GM18502 (cell line): ENCODE data around the gene CBX2.

Source experiments
- ATAC-seq: cut with Tn5 transposase; IDR thresholded peaks from one replicate; pipeline ENCODE4 v1.9.1; 2021; ENCODE audit warnings: mild to moderate bottlenecking; ENCODE audit not compliant: unreplicated experiment, poor library complexity

Gene CBX2

GRCh38 chr17:79822583-79823124 is 44.7 kb downstream of the CBX2 start:
- no peak for ATAC-seq

GRCh38 chr17:79824234-79824633 is 46.3 kb downstream of the CBX2 start:
- ATAC-seq, result no peak

DNA sequence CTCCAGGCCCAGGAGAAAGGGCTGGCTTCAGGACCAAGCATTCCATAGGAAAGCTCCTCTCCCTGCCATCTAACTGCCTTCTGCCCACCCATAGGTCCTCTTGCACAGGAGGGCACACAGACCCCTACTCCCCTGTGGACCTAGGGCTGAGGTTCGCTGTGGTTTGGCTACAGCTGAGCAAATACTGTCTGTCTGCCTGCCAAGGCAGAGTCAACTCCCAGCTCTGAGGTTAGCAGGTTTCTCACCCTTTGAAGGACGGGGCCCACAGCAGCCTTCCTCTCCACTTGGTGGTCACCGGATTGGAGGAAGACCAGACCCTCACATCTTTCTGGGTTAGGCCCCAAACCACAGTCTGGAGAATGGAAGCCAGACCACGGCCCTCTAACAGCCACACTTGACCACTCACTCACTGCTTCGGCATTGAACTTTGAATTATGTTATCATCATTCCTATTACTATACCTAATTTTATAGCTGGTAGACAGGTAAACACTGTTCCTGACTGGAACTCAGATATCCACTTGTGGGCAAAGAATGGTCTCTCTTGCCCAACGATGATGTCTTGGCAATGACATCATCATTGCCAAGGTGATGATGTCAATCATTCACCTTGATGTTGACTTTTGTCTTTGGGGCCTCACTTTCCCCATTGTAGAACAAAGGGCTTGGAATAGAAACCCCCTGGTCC is 47.1 kb downstream of the CBX2 start:
- no peak for ATAC-seq

DNA sequence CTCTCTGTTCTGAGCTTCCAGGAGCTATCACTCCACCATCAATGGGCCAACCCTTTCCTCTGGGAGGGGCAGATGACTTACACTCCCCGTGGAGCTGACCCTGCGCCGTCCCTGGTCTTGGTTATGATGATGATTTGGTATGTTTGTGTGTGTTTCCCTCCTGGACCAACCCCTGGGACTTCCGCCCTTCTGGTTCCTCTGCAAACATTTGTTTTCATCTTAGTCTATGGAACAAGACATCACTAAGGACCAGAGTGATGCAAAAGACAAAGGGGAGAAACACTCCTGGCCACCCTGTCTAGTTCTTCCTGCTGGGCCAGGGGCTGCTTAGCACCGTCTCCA is 47.6 kb downstream of the CBX2 start:
- ATAC-seq, result no peak

- no peak for ATAC-seq
Observed at GRCh38 chr17:79826204-79826680, 48.3 kb downstream of the CBX2 start.

- ATAC-seq, result no peak
Observed at GRCh38 chr17:79826841-79827578, 49.1 kb downstream of the CBX2 start.

GRCh38 chr17:79829004-79829403 is 51.1 kb downstream of the CBX2 start:
- no peak for ATAC-seq

GRCh38 chr17:79829457-79829856 is 51.5 kb downstream of the CBX2 start:
- ATAC-seq, result no peak

DNA sequence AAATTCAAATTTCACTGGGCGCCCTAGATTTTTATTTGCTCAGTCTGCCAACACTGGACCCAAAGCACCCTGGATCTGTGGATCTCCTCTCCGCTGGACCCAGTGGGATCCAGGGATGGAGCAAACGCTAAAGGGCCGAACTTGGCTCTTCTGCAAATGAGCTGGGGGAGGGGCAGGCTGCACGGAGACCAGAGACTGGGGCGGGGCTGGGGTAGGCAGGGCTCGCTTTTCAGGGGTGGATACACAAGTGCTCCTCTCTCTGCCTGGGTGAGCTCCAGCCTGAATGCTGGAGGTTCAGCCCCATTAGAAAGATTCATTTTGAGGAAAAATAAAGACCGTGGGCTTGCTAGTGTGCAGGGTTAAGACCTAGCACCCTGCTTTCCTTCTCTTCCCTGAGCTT is 52.4 kb downstream of the CBX2 start:
- ATAC-seq, result no peak

DNA sequence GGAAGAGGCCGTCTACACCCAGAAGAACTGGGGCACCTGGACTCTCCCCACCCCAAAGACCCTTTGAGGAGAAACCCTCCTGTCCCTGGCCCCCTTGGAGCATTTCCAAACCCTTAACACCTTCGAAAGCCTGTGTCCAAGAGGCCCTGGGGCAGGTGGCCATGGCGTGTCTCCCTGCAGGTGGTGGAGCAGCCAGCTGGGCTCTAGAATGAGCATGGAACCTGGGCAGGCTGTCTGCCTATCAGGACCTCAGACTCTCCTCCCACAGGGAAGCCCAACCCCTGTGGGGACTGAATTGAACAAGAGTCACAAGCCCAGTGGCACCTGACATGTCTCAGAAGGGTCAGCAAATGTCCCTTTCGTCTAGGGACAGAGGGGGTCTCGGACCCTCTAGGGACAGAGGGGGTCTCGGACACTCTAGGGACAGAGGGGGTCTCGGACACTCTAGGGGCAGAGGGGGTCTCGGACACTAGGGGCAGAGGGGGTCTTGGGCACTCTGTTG is 52.9 kb downstream of the CBX2 start:
- ATAC-seq, result no peak

GRCh38 chr17:79831265-79832217 is 53.6 kb downstream of the CBX2 start:
- no peak for ATAC-seq

DNA sequence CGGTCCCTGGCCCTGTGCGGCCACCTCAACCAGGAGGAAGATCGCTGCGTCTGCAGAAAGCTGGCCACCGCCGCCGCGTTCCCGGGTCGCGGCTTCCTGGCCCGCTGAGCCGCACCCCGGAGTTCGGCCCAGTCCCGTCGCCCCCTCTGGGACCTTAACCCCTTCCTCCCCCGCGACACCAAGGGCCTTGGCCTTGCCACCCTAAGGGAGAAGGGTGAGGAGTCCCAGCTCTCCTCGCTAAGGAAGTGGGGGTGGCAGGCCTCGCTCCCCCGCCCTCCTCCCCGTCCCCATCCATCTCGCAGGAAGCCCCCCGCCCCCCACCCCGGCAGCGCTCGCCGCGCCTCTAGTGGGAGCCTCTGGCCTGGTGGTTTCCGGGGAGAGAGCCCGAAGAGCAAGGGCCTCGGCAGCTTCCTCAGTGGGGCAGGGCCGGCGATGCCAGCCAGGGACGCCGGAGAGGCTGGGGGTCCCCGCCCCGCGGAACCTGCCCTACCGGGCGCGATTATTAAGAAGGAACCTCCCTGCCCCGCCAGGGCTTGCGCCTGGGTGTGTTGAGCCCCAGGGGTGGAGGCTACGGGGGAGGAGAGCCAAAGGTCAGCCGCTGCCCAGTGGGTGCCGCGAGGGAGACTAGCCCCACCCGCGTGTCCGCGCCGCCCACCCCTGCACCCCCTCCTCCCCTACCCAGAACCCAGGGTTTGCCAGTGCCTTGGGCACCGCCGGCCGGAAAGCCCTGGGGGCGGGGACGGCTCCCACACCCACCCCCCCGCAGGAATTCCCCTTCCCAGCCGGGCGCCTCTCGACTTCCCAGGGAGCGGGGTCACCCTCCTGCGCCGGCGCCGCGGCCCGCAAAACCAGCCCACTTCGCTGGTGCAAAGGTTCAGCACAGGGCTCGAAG is 54.5 kb downstream of the CBX2 start:
- ATAC-seq, result no peak

- no peak for ATAC-seq
Observed at GRCh38 chr17:79833110-79833450, 55.1 kb downstream of the CBX2 start.

GRCh38 chr17:79833744-79834564 is 56.0 kb downstream of the CBX2 start:
- no peak for ATAC-seq

GRCh38 chr17:79834565-79835469 is 56.9 kb downstream of the CBX2 start:
- ATAC-seq, result no peak

DNA sequence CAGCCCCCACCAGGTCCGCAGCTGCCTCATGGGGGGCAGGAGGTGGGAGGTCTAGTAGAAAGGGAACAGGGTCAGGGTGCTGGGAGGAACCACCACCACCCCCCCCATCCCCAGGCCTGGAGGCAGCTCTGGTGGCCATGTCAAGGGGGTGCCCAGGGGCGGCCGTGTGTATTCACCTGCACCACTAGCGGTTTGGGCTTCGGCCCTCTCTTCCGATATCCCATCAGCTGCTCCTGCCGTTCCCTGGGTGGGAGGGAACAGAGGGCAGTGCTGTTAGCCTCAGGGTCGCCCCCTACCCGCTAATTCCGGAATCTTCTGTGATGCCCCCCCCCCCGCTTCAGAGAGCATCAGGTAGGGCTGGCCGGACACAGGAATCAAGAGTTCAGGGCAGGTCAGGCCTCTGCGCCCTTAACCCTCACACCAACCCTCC is 57.5 kb downstream of the CBX2 start:
- ATAC-seq, result no peak

DNA sequence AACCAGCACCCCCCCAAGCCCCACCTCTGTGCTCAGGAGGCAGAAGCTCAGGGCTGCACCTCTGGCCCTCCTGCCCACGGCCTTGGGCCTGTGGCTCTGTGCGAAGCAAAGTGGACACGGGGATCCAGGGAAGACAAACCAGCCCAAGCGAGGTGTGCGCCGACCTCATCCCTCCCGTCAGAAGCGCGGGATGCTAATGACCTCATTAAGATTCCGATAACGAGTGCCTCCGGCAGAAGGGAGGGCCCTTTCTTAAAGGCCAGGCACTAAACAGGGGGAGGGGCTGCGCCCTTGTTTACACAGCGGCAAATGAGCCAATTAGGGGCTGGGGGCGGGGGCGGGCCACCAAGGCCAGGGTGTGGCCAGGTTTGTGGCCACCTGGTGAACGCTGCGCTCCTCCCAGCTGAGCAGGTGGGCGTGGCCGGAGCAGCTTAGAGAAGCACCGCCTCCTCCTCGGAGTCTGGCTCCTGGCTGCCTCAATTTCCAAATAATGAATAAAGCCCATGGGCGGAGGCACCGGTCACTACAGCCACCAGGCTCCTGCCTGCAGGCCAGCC is 58.1 kb downstream of the CBX2 start:
- ATAC-seq, result no peak
